ENCODE data around the gene SLC17A9.

- TF ChIP-seq CTCF (IDR thresholded peaks at IDR 0.05) (no peak), POLR2A (IDR thresholded peaks at IDR 0.05) (no peak)
Observed at GRCh38 chr20:62997417-62998035, 45.0 kb downstream of the SLC17A9 start.

Data from heart left ventricle (tissue), 13 donors.